ENCODE data around the gene HOXC10. TPM values are rescaled to one million over a fixed set of nuclear protein-coding genes. Genes with fewer than 3 reads are reported as not detected.
A peak's percentile ranks its signal among the peaks of the same experiment; 100 is the strongest.

The HOXC10 gene
- total RNA-seq, 4 donors from 2014 or later, result 1.0 TPM; not detected in 3

DNA sequence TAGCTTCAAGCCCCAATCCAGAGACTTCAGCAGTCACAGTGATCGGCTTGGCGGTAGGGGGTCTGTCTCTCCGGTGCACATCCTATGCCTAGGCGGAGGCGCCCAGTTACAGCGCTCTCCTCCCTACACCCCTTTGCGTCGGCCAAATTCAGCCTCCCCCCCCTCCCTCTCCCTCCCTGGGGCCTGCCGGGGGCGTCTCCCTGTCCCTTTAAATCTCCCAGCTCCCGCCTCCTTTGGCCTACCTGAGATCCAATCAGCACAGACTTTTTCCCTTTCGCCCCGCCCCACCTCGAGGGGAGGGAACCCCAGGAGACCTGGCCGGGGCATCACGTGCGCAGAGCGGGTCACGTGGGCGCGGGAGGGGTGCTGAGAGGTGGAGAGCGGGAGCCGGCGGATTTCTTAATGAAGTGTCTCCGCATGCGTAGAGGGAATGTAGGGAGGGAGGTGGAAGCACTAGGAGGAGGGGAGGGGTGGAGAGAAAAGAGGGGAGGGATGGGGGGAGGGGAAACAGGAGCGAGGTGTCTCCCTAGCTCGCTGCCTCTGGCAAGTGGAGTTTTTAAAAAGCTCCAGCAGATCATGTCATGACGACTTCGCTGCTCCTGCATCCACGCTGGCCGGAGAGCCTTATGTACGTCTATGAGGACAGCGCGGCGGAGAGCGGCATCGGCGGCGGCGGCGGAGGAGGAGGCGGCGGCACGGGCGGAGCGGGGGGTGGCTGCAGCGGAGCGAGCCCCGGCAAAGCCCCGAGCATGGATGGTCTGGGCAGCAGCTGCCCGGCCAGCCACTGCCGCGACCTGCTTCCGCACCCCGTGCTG, 46.4 kb upstream of the HOXC10 start, which contains the start of gene HOXC13:
Gene HOXC13 (plus strand): TSS at position 506 of the 815 bp plus-strand sequence. CDS start 76 bp downstream, at position 582.
- Histone ChIP-seq H3K27me3 (peaks cover 0 to 77% of the 10 kb centered on the region in 2 donors), H3K4me3 (no peak within 1 kb of the TSS), H3K36me3 (no peaks in the 10 kb centered on the region), H3K9me3 (peaks cover 0 to 9% (median 0%) of the 10 kb centered on the region in 4 donors), H3K4me1 (peaks cover 0 to 13% (median 0%) of the 10 kb centered on the region in 4 donors), H3K27ac (no peak within 1 kb of the TSS)
- no peak for DNase-seq
- TF ChIP-seq POLR2A (IDR thresholded peaks at IDR 0.05), result no peak
- TF ChIP-seq, protein P1, sequence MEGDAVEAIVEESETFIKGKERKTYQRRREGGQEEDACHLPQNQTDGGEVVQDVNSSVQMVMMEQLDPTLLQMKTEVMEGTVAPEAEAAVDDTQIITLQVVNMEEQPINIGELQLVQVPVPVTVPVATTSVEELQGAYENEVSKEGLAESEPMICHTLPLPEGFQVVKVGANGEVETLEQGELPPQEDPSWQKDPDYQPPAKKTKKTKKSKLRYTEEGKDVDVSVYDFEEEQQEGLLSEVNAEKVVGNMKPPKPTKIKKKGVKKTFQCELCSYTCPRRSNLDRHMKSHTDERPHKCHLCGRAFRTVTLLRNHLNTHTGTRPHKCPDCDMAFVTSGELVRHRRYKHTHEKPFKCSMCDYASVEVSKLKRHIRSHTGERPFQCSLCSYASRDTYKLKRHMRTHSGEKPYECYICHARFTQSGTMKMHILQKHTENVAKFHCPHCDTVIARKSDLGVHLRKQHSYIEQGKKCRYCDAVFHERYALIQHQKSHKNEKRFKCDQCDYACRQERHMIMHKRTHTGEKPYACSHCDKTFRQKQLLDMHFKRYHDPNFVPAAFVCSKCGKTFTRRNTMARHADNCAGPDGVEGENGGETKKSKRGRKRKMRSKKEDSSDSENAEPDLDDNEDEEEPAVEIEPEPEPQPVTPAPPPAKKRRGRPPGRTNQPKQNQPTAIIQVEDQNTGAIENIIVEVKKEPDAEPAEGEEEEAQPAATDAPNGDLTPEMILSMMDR (IDR thresholded peaks at IDR 0.05), result no peak

DNA sequence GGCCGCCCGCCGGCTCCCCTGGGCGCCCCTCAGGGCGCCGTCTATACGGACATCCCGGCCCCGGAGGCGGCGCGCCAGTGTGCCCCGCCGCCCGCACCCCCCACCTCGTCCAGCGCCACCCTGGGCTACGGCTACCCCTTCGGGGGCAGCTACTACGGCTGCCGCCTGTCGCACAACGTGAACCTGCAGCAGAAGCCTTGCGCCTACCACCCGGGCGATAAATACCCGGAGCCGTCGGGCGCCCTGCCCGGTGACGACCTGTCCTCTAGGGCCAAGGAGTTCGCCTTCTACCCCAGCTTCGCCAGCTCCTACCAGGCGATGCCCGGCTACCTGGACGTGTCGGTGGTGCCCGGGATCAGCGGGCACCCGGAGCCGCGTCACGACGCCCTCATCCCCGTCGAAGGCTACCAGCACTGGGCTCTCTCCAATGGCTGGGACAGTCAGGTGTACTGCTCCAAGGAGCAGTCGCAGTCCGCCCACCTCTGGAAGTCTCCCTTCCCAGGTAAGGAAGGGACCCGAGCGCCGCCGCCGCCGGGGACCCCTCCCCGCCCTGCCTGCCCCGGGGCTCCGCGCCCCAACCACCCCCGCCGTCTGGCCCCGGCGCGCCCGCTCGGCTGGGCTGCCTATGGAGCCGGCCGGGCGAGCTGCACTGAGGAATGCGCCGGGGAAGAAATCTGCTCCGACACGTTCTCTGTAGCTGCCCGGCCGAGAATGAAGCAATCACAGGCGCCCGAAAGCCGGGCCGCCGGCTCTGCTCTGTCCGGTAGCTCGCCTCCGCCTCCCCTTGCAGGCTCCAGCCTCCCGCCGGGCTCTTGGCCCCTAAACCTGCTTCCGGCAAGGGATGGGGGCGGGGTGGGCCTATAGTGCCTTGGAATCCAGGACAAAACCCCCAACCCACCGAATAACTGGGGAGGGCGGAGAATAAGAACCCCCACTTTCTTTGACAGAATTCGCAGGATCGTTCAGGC, 45.5 kb upstream of the HOXC10 start:
- peaks cover 0 to 13% (median 0%) of the 10 kb centered on the region in 4 donors for H3K4me1 ChIP-seq
- H3K4me3 ChIP-seq, result no peak overlapping the region
- H3K36me3 ChIP-seq, result no peaks in the 10 kb centered on the region
- peaks cover 0 to 9% (median 0%) of the 10 kb centered on the region in 4 donors for H3K9me3 ChIP-seq
- no peak for TF ChIP-seq POLR2A (IDR thresholded peaks at IDR 0.05)
- TF ChIP-seq, protein P1 (IDR thresholded peaks at IDR 0.05), result no peak
- peaks cover 0 to 77% of the 10 kb centered on the region in 2 donors for H3K27me3 ChIP-seq
- DNase-seq, result peak in 1 of 3 donors; percentile 43
- H3K27ac ChIP-seq, result no peak overlapping the region

DNA sequence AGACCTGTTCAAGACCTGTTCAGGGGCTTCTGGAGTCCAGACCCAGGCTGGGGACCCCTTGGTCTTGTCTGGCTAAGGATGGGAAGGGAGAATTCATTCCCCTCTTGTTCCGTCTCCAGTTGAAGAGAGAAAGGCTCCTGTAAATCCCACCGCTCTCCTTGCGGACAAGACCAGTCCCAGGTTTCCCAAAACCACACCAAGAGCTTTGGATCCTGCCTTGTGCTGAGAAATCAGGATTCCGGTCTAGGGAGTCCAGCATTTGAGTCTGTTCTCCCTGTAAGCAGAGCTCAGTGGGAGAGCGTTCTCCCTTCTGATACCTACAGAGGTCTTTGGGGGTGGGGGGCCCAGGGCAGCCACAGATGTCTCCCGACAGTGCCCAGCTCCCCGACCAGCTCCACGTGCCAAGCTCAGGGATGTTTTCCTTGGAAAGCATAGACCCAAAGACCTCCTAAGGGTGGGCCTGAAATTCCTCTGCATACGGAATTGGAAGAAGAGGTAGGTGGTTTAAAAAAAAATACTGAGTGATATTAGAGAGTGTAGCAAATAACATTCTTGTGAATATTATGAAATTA, 44.4 kb upstream of the HOXC10 start:
- Histone ChIP-seq H3K36me3 (no peaks in the 10 kb centered on the region), H3K4me3 (no peak overlapping the region), H3K4me1 (peaks cover 0 to 13% (median 0%) of the 10 kb centered on the region in 4 donors), H3K9me3 (peaks cover 0 to 9% (median 0%) of the 10 kb centered on the region in 4 donors), H3K27me3 (peaks cover 0 to 83% of the 10 kb centered on the region in 2 donors), H3K27ac (no peak overlapping the region)
- peak in 1 of 3 donors; percentile 11 for DNase-seq
- TF ChIP-seq POLR2A (IDR thresholded peaks at IDR 0.05), result no peak
- TF ChIP-seq, protein P1 (IDR thresholded peaks at IDR 0.05), result no peak

DNA sequence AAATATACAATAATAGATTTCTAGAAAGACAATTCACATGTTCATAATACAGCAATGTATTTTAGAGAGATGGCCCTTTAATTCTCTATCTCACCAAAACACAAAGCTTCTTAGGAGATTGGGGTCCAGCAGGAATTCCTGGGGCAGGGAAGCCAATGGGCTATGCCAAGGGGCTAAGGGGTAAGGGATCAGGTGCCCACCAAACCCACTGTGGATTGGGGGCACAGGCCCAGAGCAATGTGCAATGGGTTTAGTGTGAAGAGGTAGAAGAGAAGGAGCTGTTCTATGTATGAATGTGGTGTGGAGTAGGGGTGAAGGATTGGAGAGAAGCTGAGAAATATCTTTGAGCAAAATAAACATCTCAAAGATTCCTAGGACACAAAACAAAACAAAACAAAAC, 43.8 kb upstream of the HOXC10 start:
- H3K27ac ChIP-seq, result no peak overlapping the region
- peaks cover 0 to 13% (median 0%) of the 10 kb centered on the region in 4 donors for H3K4me1 ChIP-seq
- H3K9me3 ChIP-seq, result peaks cover 0 to 9% (median 0%) of the 10 kb centered on the region in 4 donors
- no peak for TF ChIP-seq POLR2A (IDR thresholded peaks at IDR 0.05)
- TF ChIP-seq, protein P1 (IDR thresholded peaks at IDR 0.05), result no peak
- no peaks in the 10 kb centered on the region for H3K36me3 ChIP-seq
- H3K4me3 ChIP-seq, result no peak overlapping the region
- peaks cover 0 to 77% of the 10 kb centered on the region in 2 donors for H3K27me3 ChIP-seq
- no peak for DNase-seq

DNA sequence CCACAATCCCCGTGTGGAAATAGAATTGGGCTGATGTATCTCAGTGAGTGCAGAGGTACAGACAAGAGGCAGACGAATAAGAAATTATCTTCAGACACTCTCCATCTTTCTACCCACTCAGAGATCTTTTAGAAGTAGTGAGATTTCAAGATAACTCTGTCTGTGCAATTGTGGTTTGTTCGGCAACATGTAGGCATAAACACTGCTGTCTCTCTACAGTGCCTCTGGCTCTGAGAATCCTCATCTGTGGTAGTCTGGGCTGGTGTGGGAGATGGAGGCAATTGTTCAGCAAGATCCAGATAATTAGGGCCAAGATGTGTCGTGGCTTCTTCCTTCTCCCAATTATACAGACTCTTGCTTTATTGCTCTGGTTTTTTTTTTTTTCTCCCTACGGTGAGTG, 43.2 kb upstream of the HOXC10 start:
- peaks cover 0 to 13% (median 0%) of the 10 kb centered on the region in 4 donors for H3K4me1 ChIP-seq
- no peak for DNase-seq

More for the DNA sequence above, 43.2 kb upstream of the HOXC10 start:
- H3K4me3 ChIP-seq, result no peak overlapping the region
- H3K27me3 ChIP-seq, result peaks cover 0 to 72% of the 10 kb centered on the region in 2 donors
- peaks cover 0 to 9% (median 0%) of the 10 kb centered on the region in 4 donors for H3K9me3 ChIP-seq
- H3K36me3 ChIP-seq, result no peaks in the 10 kb centered on the region
- TF ChIP-seq, protein P1 (IDR thresholded peaks at IDR 0.05), result no peak
- TF ChIP-seq POLR2A (IDR thresholded peaks at IDR 0.05), result no peak
- no peak overlapping the region for H3K27ac ChIP-seq
